Measurements from ENCODE around the gene IGSF22. TPM values are rescaled to one million over a fixed set of nuclear protein-coding genes. Genes with fewer than 3 reads are reported as not detected.
"Not testable (repeated sequence)": the region's sequence is repeated elsewhere in the genome, so short reads cannot be mapped to it uniquely, and the experiment has no call there.

Gene IGSF22
- total RNA-seq, 2 experiments from 2014 or later, result 0.48 to 0.92 TPM

GRCh38 chr11:18665353-18665872 lies 60.6 kb downstream of the IGSF22 start:
- CTCF ChIA-PET, result interaction anchor here (0.8 to 1.2 kb wide), 2 partner anchors 14 to 138 kb away, joined by 3 read pairs; no protein-coding TSS in a partner anchor
- POLR2A ChIA-PET, result not testable (repeated sequence)

- POLR2A ChIA-PET, result no interaction called here
- CTCF ChIA-PET, result no interaction called here
Measured at GRCh38 chr11:18657673-18658072, 68.3 kb downstream of the IGSF22 start.

Other genes with a start within 250 kb of the IGSF22 start
- gene TSG101, start 199.2 kb downstream of the IGSF22 start, total RNA-seq, result 10 to 100 TPM; 48.1 to 49.0 TPM
- 10 to 100 TPM; 17.6 to 19.3 TPM for gene UEVLD, start 137.5 kb downstream of the IGSF22 start, total RNA-seq
- under 1 TPM; 0.84 to 0.88 TPM for gene MISFA, start 126.4 kb downstream of the IGSF22 start, total RNA-seq
- 10 to 100 TPM; 22.6 TPM for gene SPTY2D1, start 91.8 kb downstream of the IGSF22 start, total RNA-seq
- gene TMEM86A, start 27.4 kb downstream of the IGSF22 start, total RNA-seq, result 1 to 10 TPM; 1.1 to 1.3 TPM
- not detected for gene PTPN5, start 65.6 kb upstream of the IGSF22 start, total RNA-seq
- gene MRGPRX1, start 213.2 kb upstream of the IGSF22 start, total RNA-seq, result not detected

Data from activated CD8-positive, alpha-beta memory T cell treated with anti-CD3 and anti-CD28 coated beads for 36 hours (primary cell).